GM21737 (cell line): ENCODE results near the gene SEPTIN1.
"Not testable (repeated sequence)": the region's sequence is repeated elsewhere in the genome, so short reads cannot be mapped to it uniquely, and the experiment has no call there.

Experiments
- ATAC-seq: cut with Tn5 transposase; IDR thresholded peaks from one replicate; pipeline ENCODE4 v1.9.1; 2021; ENCODE audit warnings: mild to moderate bottlenecking, moderate library complexity; ENCODE audit not compliant: unreplicated experiment

SEPTIN1 gene

GRCh38 chr16:30358577-30358936 is 23.8 kb downstream of the SEPTIN1 start:
- no peak for ATAC-seq

GRCh38 chr16:30357715-30358576 is 24.4 kb downstream of the SEPTIN1 start:
- no peak for ATAC-seq

DNA sequence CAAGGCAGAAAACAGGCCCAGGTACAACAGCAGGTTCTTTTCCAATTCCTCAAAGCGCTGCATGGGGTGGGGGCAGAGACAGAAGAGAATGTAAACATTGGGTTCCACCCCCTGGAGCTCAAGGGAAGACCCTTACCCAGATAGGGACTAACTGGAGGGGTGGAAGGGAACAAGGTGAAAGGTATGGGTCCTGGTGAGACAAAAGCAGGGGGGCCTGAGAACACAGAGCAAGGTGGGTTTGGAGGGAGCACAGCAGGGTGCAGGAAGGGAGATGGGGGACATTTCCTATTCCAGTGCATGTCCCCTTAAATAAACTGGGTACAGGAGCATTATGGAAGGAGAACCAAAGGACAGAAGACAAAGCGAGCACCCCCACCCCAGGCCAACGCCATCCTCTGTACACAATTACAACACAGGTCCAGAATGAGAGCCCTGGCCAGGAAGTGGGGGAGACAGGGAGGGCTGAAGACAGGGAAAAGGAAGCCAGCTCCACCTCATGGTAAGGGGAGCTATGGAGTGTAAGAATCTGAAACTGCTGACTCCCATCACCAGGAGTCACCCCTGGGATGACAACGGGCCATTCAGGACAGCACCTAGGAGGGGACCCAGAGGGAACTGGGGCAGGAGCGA is 25.2 kb downstream of the SEPTIN1 start:
- no peak for ATAC-seq

DNA sequence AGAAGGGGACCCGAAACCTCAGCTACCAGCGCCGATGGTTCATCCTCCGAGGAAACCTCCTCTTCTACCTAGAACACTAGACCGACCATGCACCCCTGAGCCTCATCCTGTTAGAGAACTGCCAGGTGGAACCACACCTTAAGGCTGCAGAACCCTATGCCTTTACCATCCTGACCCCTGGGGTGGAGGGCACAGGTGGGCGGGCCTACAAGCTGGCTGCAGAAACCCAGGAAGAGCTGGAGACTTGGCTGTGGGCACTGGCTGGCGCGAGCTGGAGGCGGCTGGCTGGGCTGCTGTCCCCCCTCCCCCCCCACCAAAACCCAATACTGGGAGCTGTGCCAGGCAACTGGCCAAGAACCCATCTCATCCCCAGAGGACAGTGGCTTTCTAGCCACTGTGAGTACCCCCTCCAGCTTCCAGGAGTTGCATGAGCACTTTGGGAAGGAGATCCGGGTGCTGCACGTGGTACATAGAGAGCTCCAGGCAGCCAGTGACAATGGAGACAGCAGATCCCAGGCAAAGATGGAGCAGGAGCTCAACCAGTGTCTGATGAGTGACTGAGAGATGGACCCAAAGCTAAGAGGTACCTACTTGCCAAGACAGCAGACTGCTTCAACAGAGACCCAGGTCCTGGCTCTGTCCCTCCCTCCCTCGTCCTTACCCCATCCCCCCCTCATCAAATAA is 25.8 kb downstream of the SEPTIN1 start:
- no peak for ATAC-seq

GRCh38 chr16:30355954-30356308 is 26.4 kb downstream of the SEPTIN1 start:
- ATAC-seq, result no peak

GRCh38 chr16:30355144-30355953 is 27.0 kb downstream of the SEPTIN1 start, which contains the start of gene CD2BP2:
CD2BP2 (minus strand) TSS chr16:30355308; CDS start chr16:30354681, 627 bp downstream.
- ATAC-seq, result peak; percentile 50

GRCh38 chr16:30354423-30355143 is 27.8 kb downstream of the SEPTIN1 start:
- peak; percentile 7 for ATAC-seq

DNA sequence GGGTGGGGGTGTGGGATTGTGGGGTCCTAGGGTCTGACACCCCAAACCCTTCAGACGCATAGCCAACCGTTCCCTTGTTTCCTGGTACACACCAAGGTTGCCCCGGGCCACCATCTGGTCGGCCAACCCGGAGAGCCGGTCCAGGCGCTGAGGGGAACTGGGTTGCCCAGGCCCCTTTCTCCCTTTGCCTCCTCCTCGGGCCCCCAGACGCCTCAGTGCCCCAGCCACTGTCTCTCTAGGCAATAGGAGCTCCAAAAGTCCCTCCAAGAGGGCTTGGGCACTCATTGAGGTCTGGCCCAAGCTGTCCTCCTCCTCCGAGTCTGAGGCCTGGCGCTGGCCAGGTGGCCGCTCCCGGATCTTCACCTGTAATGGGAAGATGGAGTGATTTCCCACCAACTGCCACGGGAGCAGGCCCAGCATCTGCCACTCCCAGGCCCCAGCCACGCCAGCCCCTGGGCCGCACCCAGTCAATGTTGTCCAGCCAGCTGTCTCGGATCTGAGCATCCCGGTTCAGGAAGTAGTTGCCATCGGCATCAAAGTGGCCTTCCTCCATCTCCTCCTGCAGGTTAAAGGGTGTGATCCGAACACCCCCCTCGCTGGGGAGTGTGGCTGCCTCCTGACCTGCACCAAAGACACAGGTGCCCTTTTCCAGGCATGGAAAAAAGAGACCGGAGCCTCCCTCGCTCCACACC is 28.8 kb downstream of the SEPTIN1 start:
- ATAC-seq, result no peak

GRCh38 chr16:30352488-30353401 is 29.6 kb downstream of the SEPTIN1 start:
- ATAC-seq, result no peak

- no peak for ATAC-seq
Measured at GRCh38 chr16:30351586-30352419, 30.6 kb downstream of the SEPTIN1 start.

- no peak for ATAC-seq
Measured at GRCh38 chr16:30351001-30351441, 31.3 kb downstream of the SEPTIN1 start.

DNA sequence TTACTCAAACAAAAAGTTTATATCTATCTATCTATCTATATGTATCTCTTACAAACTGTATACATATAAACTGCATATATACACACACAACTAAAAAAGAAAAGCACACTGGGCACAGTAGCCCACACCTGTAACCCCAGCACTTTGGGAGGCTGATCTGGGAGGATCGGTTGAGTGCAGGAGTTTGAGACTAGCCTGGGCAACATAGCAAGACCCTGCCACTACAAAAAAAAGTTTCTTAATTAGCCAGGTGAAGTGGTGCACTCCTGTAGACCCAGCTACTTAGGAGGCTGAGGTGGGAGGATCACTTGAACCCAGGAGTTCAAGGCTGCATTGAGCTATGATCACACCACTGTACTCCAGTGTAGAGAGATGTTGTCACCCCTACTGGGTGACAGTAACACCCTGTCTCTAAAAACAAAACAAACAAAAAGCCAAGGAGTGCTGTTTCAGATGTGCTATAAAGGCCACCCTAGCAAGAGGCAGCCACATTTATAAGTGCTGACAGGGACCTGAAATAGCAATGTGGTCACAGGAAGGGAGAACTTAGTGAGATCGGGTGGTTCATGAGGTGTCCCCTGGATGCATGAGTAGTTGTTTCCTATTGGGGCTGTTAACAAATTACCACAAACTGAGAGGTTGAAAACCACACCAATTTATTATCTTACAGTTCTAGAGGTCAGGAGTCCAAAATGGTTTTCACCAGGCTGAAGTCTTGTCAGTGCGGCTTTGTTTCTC is 32.1 kb downstream of the SEPTIN1 start:
- peak; percentile 47 for ATAC-seq

- no peak for ATAC-seq
Measured at GRCh38 chr16:30349675-30350074, 32.7 kb downstream of the SEPTIN1 start.

DNA sequence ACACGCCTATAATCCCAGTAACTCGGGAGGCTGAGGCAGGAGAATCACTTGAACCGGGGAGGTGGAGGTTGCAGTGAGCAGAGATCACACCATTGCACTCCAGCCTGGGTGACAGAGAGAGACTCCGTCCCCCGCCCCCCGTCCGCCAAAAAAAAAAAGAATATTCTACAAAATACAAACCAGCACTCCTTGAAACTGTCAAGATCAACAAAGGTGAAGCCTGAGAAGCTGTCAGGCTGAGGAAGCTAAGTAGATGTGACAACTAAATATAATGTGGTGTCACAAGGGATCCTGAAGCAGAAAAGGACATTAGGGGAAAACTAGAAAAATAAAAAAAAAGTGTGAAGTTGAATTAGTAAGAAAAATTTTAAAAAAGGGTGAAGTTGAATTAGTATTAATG is 33.4 kb downstream of the SEPTIN1 start:
- ATAC-seq, result no peak

GRCh38 chr16:30348113-30348512 is 34.2 kb downstream of the SEPTIN1 start:
- ATAC-seq, result no peak

GRCh38 chr16:30346286-30346685 is 36.1 kb downstream of the SEPTIN1 start:
- no peak for ATAC-seq

- ATAC-seq, result not testable (repeated sequence)
Measured at GRCh38 chr16:30343491-30343820, 38.9 kb downstream of the SEPTIN1 start.
